ENCODE measurements around the gene SPAG9.

- no peak for TF ChIP-seq CTCF (IDR thresholded peaks at IDR 0.05; ENCODE audit: borderline replicate concordance, extremely low read depth, low read length, poor library complexity, severe bottlenecking)
- no peak for TF ChIP-seq EZH2 (IDR thresholded peaks at IDR 0.05; ENCODE audit: borderline replicate concordance, low read depth, low read length, severe bottlenecking)
Measured at GRCh38 chr17:50946223-50946890, 174.3 kb downstream of the SPAG9 start.

Data from DND-41 (cell line).